Hematopoietic multipotent progenitor cell treated with erythropoietin and hydrocortisone succinate and interleukin-3 and kit ligand, for 17 days (in vitro differentiated cells): ENCODE measurements around the gene DNAH3.
"Not testable (repeated sequence)": the region's sequence is repeated elsewhere in the genome, so short reads cannot be mapped to it uniquely, and the experiment has no call there.

ENCODE experiments used
- DNase-seq: peaks from one replicate; pipeline ENCODE4 v3.0.0-alpha.2; 2015; ENCODE audit warnings: low spot score

Gene DNAH3

GRCh38 chr16:21075252-21075651 is 75.4 kb downstream of the DNAH3 start:
- no peak for DNase-seq

- no peak for DNase-seq
These were observed 77.7 kb downstream of the DNAH3 start for GRCh38 chr16:21072976-21073375.

- DNase-seq: no peak
These were observed 78.9 kb downstream of the DNAH3 start for GRCh38 chr16:21071741-21072140.

- no peak for DNase-seq
These were observed 80.1 kb downstream of the DNAH3 start for GRCh38 chr16:21070564-21070963.

- no peak for DNase-seq
These were observed 80.7 kb downstream of the DNAH3 start for GRCh38 chr16:21069986-21070385.

GRCh38 chr16:21064203-21064602 is 86.4 kb downstream of the DNAH3 start:
- no peak for DNase-seq

- DNase-seq: not testable (repeated sequence)
These were observed 87.3 kb downstream of the DNAH3 start for GRCh38 chr16:21063314-21063713.

- DNase-seq: no peak
These were observed 90.6 kb downstream of the DNAH3 start for GRCh38 chr16:21060027-21060510.

GRCh38 chr16:21057875-21058274 is 92.8 kb downstream of the DNAH3 start:
- no peak for DNase-seq

- DNase-seq: no peak
These were observed 94.2 kb downstream of the DNAH3 start for GRCh38 chr16:21056396-21056795.

GRCh38 chr16:21055738-21056137 is 94.9 kb downstream of the DNAH3 start:
- not testable (repeated sequence) for DNase-seq

GRCh38 chr16:21053590-21053989 is 97.1 kb downstream of the DNAH3 start:
- no peak for DNase-seq

GRCh38 chr16:21048091-21048912 is 102.3 kb downstream of the DNAH3 start:
- not testable (repeated sequence) for DNase-seq

GRCh38 chr16:21038197-21038596 is 112.4 kb downstream of the DNAH3 start:
- DNase-seq: no peak

GRCh38 chr16:21037736-21038135 is 112.9 kb downstream of the DNAH3 start:
- DNase-seq: no peak

GRCh38 chr16:21037168-21037567 is 113.5 kb downstream of the DNAH3 start:
- DNase-seq: no peak

- no peak for DNase-seq
These were observed 114.2 kb downstream of the DNAH3 start for GRCh38 chr16:21036471-21036870.

GRCh38 chr16:21033704-21034103 is 116.9 kb downstream of the DNAH3 start:
- no peak for DNase-seq

- DNase-seq: no peak
These were observed 117.4 kb downstream of the DNAH3 start for GRCh38 chr16:21033264-21033663.

- DNase-seq: no peak
These were observed 121.9 kb downstream of the DNAH3 start for GRCh38 chr16:21028728-21029127.

GRCh38 chr16:21026846-21027245 is 123.8 kb downstream of the DNAH3 start:
- DNase-seq: no peak

- peak; percentile 40 for DNase-seq
These were observed 127.0 kb downstream of the DNAH3 start for GRCh38 chr16:21023509-21024202.

GRCh38 chr16:21021316-21021715 is 129.3 kb downstream of the DNAH3 start:
- no peak for DNase-seq
